Mammary epithelial cell (primary cell): ENCODE data around the gene C4orf50.

ENCODE experiments used
- EZH2 ChIP-seq: IDR thresholded peaks from 2 replicates; pipeline ENCODE4 v1.6.1; 2012; ENCODE audit warnings: low read length, inconsistent platforms, borderline replicate concordance
- TF ChIP-seq, protein P1 (sequence below), 2 donors: IDR thresholded peaks in 1 of 2; conservative IDR thresholded peaks in 1 of 2; 2 replicates each; pipeline ENCODE4 v1.5.1; 2011 to 2012; ENCODE audit warnings: inconsistent platforms in 2 of 2, low read length in 2 of 2, mild to moderate bottlenecking in 2 of 2, control low read depth in 1 of 2, low read depth in 1 of 2; ENCODE audit not compliant: insufficient read depth in 1 of 2; ENCODE audit errors: extremely low read depth in 1 of 2

DNA sequence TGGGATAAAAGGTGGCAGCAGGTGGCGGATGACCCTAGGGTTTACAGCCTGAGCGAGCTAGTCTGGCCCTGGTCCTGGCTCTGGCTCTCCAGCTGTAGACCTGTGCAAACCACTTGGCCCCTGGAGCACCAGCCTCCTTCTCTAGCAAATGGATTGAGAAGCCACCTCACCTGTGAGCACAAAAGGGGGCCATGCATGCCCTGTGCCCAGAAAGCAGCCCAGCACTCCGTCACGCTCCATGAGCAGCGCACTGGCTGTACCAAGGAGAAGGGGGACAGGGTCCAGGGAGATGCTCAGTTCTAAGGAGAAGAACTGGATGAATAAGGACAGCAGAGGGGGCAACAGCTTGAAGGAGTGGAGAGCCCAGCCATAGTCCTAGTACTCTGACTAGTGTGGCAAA lies 46.9 kb upstream of the C4orf50 start:
- TF ChIP-seq, protein P1, sequence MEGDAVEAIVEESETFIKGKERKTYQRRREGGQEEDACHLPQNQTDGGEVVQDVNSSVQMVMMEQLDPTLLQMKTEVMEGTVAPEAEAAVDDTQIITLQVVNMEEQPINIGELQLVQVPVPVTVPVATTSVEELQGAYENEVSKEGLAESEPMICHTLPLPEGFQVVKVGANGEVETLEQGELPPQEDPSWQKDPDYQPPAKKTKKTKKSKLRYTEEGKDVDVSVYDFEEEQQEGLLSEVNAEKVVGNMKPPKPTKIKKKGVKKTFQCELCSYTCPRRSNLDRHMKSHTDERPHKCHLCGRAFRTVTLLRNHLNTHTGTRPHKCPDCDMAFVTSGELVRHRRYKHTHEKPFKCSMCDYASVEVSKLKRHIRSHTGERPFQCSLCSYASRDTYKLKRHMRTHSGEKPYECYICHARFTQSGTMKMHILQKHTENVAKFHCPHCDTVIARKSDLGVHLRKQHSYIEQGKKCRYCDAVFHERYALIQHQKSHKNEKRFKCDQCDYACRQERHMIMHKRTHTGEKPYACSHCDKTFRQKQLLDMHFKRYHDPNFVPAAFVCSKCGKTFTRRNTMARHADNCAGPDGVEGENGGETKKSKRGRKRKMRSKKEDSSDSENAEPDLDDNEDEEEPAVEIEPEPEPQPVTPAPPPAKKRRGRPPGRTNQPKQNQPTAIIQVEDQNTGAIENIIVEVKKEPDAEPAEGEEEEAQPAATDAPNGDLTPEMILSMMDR (conservative IDR thresholded peaks at IDR 0.05 in 1 of 2, IDR thresholded peaks at IDR 0.05 in 1 of 2; ENCODE audit: extremely low read depth in 1 of 2, insufficient read depth in 1 of 2, low read depth in 1 of 2, low read length in 2 of 2) = no peak
- TF ChIP-seq EZH2 = no peak
